Measurements from ENCODE around the gene ERCC2. TPM values are rescaled to one million over a fixed set of nuclear protein-coding genes. Genes with fewer than 3 reads are reported as not detected.

The ERCC2 gene
- total RNA-seq, 1 donor from 2014 or later: 31.0 TPM

GRCh38 chr19:45305421-45305820, 65.0 kb downstream of the ERCC2 start:
- Mint-ChIP-seq H3K9me3 (no peaks in the 10 kb centered on the region), H3K27me3 (ENCODE audit: insufficient read depth, low read depth) (peaks cover 12% of the 10 kb centered on the region), H3K4me1 (peaks cover 5% of the 10 kb centered on the region), H3K4me3 (no peak overlapping the region), H3K36me3 (peaks cover 4% of the 10 kb centered on the region), H3K27ac (no peak overlapping the region)
- Histone ChIP-seq H3K9ac (no peak overlapping the region), H3K4me2 (no peak overlapping the region), H3K9me3 (ENCODE audit: low read depth) (no peaks in the 10 kb centered on the region), H4K20me1 (ENCODE audit: low read depth) (no peaks in the 10 kb centered on the region), H3K4me1 (no peaks in the 10 kb centered on the region), H3K27me3 (no peaks in the 10 kb centered on the region), H3F3A (ENCODE audit: low read depth) (peaks cover 17% of the 10 kb centered on the region), H3K27ac (no peak overlapping the region), H3K79me2 (ENCODE audit: low read depth) (no peaks in the 10 kb centered on the region), H3K36me3 (no peaks in the 10 kb centered on the region), H3K4me3 (no peak overlapping the region), H2AFZ (replicated peaks) (no peak overlapping the region)
- DNase-seq (ENCODE audit: low spot score): no peak
- TF ChIP-seq EZH2 (IDR thresholded peaks at IDR 0.05) (no peak), EZH2phosphoT487 (IDR thresholded peaks at IDR 0.05) (no peak), CTCF (IDR thresholded peaks at IDR 0.05) (no peak)

GRCh38 chr19:45305007-45305406, 65.4 kb downstream of the ERCC2 start:
- Histone ChIP-seq H3K27ac (no peak overlapping the region), H4K20me1 (ENCODE audit: low read depth) (no peaks in the 10 kb centered on the region), H3K36me3 (no peaks in the 10 kb centered on the region), H3K4me3 (no peak overlapping the region), H3K4me1 (no peaks in the 10 kb centered on the region), H2AFZ (replicated peaks) (no peak overlapping the region), H3F3A (ENCODE audit: low read depth) (peaks cover 17% of the 10 kb centered on the region), H3K9me3 (ENCODE audit: low read depth) (no peaks in the 10 kb centered on the region), H3K4me2 (no peak overlapping the region), H3K9ac (no peak overlapping the region), H3K79me2 (ENCODE audit: low read depth) (no peaks in the 10 kb centered on the region), H3K27me3 (no peaks in the 10 kb centered on the region)
- no peak for DNase-seq (ENCODE audit: low spot score)
- Mint-ChIP-seq H3K4me3 (no peak overlapping the region), H3K27me3 (ENCODE audit: insufficient read depth, low read depth) (peaks cover 12% of the 10 kb centered on the region), H3K4me1 (peaks cover 5% of the 10 kb centered on the region), H3K9me3 (no peaks in the 10 kb centered on the region), H3K27ac (peak overlapping the region; percentile 83), H3K36me3 (peaks cover 6% of the 10 kb centered on the region)
- no peak for TF ChIP-seq EZH2phosphoT487 (IDR thresholded peaks at IDR 0.05)
- TF ChIP-seq CTCF (IDR thresholded peaks at IDR 0.05): no peak
- no peak for TF ChIP-seq EZH2 (IDR thresholded peaks at IDR 0.05)

- Mint-ChIP-seq H3K27ac (peak overlapping the region; percentile 83), H3K4me3 (no peak overlapping the region), H3K9me3 (no peaks in the 10 kb centered on the region), H3K27me3 (ENCODE audit: insufficient read depth, low read depth) (peaks cover 12% of the 10 kb centered on the region), H3K4me1 (peaks cover 5% of the 10 kb centered on the region), H3K36me3 (peaks cover 8% of the 10 kb centered on the region)
- no peak overlapping the region for H3K4me2 ChIP-seq
- no peaks in the 10 kb centered on the region for H3K4me1 ChIP-seq
- no peaks in the 10 kb centered on the region for H3K9me3 ChIP-seq (ENCODE audit: low read depth)
- H3K27ac ChIP-seq: no peak overlapping the region
- no peak overlapping the region for H3K4me3 ChIP-seq
- no peaks in the 10 kb centered on the region for H3K36me3 ChIP-seq
- H3K9ac ChIP-seq: no peak overlapping the region
- no peaks in the 10 kb centered on the region for H4K20me1 ChIP-seq (ENCODE audit: low read depth)
- no peaks in the 10 kb centered on the region for H3K79me2 ChIP-seq (ENCODE audit: low read depth)
- DNase-seq (ENCODE audit: low spot score): no peak
- H3K27me3 ChIP-seq: no peaks in the 10 kb centered on the region
- peaks cover 17% of the 10 kb centered on the region for H3F3A ChIP-seq (ENCODE audit: low read depth)
- H2AFZ ChIP-seq (replicated peaks): no peak overlapping the region
- no peak for TF ChIP-seq CTCF (IDR thresholded peaks at IDR 0.05)
- no peak for TF ChIP-seq EZH2 (IDR thresholded peaks at IDR 0.05)
- no peak for TF ChIP-seq EZH2phosphoT487 (IDR thresholded peaks at IDR 0.05)
Measured at GRCh38 chr19:45304141-45304926, 66.0 kb downstream of the ERCC2 start.
